HL-60 (cell line): ENCODE measurements around the gene NUB1.

Experiments
- POLR2AphosphoS5 ChIP-seq: IDR thresholded peaks from 2 replicates; pipeline ENCODE4 v1.6.1; 2012; ENCODE audit warnings: low read depth
- SPI1 ChIP-seq: IDR thresholded peaks from 2 replicates; pipeline ENCODE4 v1.6.1; 2012; ENCODE audit warnings: low read depth, mild to moderate bottlenecking, borderline replicate concordance
- TF ChIP-seq, protein P1 (sequence below): IDR thresholded peaks from one replicate; pipeline ENCODE4 v1.5.1; 2011; ENCODE audit warnings: low read length, control low read depth, inconsistent platforms; ENCODE audit not compliant: insufficient read depth
- TF ChIP-seq, protein P2 (sequence below): IDR thresholded peaks from 2 replicates; pipeline ENCODE4 v1.6.1; 2012; ENCODE audit warnings: low read depth; ENCODE audit not compliant: insufficient replicate concordance

DNA sequence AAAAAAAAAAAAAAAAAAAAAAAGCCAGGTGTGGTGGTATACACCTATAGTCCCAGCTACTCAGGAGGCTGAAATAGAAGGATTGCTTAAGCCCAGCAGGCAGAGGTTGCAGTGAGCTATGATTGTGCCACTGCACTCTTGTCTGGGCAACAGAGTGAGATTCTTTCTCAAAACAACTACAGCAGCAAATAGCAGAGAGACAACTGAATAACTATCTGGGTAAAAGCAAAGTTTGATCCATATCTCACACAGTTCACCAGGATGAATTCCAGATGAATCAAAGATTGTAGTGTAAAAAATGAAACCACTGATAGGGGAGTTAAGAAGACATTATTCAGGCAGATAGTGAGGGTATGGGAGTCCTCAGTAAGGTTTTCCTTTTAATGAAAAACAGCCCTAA, 11.4 kb upstream of the NUB1 start:
- no peak for TF ChIP-seq POLR2AphosphoS5
- TF ChIP-seq, protein P1, sequence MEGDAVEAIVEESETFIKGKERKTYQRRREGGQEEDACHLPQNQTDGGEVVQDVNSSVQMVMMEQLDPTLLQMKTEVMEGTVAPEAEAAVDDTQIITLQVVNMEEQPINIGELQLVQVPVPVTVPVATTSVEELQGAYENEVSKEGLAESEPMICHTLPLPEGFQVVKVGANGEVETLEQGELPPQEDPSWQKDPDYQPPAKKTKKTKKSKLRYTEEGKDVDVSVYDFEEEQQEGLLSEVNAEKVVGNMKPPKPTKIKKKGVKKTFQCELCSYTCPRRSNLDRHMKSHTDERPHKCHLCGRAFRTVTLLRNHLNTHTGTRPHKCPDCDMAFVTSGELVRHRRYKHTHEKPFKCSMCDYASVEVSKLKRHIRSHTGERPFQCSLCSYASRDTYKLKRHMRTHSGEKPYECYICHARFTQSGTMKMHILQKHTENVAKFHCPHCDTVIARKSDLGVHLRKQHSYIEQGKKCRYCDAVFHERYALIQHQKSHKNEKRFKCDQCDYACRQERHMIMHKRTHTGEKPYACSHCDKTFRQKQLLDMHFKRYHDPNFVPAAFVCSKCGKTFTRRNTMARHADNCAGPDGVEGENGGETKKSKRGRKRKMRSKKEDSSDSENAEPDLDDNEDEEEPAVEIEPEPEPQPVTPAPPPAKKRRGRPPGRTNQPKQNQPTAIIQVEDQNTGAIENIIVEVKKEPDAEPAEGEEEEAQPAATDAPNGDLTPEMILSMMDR = no peak
- TF ChIP-seq, protein P2, sequence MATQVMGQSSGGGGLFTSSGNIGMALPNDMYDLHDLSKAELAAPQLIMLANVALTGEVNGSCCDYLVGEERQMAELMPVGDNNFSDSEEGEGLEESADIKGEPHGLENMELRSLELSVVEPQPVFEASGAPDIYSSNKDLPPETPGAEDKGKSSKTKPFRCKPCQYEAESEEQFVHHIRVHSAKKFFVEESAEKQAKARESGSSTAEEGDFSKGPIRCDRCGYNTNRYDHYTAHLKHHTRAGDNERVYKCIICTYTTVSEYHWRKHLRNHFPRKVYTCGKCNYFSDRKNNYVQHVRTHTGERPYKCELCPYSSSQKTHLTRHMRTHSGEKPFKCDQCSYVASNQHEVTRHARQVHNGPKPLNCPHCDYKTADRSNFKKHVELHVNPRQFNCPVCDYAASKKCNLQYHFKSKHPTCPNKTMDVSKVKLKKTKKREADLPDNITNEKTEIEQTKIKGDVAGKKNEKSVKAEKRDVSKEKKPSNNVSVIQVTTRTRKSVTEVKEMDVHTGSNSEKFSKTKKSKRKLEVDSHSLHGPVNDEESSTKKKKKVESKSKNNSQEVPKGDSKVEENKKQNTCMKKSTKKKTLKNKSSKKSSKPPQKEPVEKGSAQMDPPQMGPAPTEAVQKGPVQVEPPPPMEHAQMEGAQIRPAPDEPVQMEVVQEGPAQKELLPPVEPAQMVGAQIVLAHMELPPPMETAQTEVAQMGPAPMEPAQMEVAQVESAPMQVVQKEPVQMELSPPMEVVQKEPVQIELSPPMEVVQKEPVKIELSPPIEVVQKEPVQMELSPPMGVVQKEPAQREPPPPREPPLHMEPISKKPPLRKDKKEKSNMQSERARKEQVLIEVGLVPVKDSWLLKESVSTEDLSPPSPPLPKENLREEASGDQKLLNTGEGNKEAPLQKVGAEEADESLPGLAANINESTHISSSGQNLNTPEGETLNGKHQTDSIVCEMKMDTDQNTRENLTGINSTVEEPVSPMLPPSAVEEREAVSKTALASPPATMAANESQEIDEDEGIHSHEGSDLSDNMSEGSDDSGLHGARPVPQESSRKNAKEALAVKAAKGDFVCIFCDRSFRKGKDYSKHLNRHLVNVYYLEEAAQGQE = no peak
- no peak for TF ChIP-seq SPI1
